D721Med (cell line): Measurements from ENCODE around the gene HPN.

Experiments used
- DNase-seq: peaks from one replicate; pipeline ENCODE4 v3.0.0; 2011; ENCODE audit warnings: low spot score; ENCODE audit not compliant: insufficient read length
- FAIRE-seq: peaks from 2 replicates; lab custom pipeline; 2011; peaks lifted over from hg19 to GRCh38; lab: Jason Lieb, UNC
- CTCF ChIP-seq: IDR thresholded peaks from 2 replicates; pipeline ENCODE4 v1.5.1; 2012; ENCODE audit warnings: mild to moderate bottlenecking, control low read depth; ENCODE audit not compliant: insufficient read depth; ENCODE audit errors: missing control alignments

The HPN gene

GRCh38 chr19:35034588-35035382, 6.7 kb upstream of the HPN start:
- FAIRE-seq (no peak), DNase-seq (no peak)
- no peak for TF ChIP-seq CTCF

DNA sequence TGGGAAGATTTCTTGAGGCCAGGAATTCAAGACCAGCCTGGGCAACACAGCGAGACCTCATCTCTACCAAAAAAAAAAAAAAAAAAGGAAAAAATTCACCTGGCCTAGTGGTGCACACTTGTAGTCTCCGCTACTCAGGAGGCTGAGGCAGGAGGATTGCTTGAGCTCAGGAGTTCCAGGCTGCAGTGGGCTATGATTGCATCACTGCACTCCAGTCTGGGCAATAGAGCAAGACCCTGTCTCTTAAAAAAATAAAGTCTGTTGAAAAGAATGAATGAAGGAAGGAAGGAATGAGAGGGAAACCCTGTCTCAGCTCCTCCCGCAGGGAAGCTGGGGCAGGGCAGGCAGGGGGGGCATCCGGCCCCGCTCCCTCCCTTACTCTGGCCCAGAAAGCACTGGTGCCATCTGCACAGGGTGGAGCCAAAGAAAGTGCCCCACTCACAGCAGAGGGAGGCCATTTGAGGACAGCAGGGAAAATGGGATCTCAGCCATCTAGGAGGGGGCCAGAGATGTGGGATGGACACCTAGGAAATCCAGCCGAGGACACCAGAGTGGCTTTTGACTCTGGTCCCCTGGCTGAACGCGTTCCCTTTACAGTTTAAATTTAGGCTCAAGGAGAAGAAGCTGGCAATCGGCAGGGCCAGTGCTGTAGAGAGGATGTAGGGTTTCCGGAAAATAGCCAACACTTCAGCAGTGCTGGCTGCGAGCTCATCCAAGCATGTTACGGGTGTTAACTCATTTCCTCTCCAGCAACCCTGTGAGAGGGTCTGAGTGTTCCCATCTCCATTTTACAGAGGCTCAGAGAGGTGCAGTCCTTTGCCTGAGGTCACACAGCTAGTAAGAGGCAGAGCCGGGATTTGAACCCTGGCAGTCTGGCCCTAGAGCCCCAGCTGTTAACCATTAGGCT, 3.6 kb upstream of the HPN start:
- FAIRE-seq = no peak
- DNase-seq = no peak
- TF ChIP-seq CTCF = no peak

DNA sequence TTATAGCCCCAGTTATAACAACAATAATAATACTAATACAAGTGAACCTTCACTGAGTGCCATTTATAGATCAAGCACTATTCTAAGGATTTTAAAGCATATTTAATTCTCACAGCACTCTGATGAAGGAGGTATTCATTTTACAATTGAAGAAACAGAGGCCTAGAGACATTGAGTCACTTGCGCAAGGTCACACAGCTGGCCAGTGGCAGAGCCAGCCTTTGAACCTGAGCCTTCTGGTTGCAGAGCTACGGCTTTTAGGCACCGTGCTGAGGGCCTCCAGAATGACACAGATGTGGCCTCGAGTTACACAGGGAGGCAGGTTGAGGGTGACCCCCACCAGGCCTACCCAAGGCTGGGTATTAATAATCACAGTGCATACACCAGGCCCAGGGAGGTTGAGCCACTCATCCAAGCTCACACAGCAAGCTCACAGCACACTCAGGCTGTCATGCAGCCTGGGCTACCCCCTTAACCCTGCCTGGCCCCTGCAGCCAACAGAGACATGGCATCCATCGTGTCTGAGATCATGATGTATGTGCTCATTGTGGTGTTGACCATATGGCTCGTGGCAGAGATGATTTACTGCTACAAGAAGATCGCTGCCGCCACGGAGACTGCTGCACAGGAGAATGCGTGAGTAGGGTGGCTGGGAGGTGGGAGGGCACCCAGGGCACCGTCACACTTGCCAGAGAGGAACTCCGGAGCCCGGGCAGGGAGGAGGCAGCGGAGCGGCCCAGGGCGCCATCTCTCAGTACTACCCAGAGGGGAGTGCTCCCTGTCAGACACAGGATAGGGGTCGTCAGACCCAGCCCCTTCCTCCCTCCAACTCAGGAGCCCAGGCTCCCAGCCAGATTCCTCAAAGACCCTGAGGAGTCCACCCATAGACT, 2.7 kb upstream of the HPN start:
- no peak for DNase-seq
- FAIRE-seq = no peak
- no peak for TF ChIP-seq CTCF

DNA sequence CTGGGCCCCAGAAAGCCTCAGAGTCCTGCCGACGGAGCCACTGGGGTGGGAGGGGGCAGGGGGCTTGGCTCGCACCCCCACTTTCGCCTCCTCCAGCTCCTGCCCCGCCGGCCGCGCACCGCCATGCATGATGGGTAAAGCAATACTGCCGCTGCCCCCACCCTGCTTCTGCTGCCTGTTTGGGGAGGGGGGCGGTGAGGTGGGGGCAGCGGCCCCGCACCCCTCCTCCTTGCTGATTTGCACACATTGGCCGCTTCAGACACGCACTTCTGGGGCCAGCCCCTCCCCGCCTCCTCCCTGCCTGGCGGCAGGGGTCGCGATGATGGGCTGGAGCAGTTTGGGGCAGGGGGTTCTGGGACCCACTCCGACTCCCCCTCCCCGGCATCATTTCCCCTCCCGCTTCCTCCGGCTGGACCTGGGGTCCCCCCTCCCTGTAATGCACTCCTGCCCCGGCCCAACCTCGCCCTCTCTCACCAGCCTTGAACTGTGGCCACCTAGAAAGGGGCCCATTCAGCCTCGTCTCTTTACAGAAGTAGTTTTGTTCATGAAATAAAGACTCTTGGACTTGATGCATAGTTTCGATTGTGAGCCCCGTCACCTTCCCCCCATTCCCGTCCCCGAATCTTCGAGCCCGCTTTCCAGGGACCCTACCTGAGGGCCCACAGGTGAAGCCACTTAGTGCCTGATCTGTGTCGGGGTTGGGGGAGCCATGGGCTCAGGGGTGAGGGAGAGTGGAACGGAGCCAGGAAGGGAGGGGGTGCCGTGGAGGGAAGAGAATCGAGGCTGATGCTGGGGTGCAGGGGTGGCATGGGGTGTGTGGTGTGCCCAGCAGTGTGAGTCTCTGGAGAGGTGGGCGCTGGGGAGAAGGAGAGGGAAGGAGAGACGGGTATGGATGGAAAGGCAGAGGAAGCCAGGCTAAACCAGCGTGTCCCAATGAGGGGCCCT, 1.4 kb upstream of the HPN start:
- no peak for FAIRE-seq
- no peak for DNase-seq
- no peak for TF ChIP-seq CTCF

GRCh38 chr19:35040826-35041547, 534 bp upstream of the HPN start:
- TF ChIP-seq CTCF = no peak
- DNase-seq (no peak), FAIRE-seq (no peak)
